Measurements from ENCODE around the gene CCDC15. TPM values are rescaled to one million over a fixed set of nuclear protein-coding genes. Genes with fewer than 3 reads are reported as not detected.

The CCDC15 gene, protein sequence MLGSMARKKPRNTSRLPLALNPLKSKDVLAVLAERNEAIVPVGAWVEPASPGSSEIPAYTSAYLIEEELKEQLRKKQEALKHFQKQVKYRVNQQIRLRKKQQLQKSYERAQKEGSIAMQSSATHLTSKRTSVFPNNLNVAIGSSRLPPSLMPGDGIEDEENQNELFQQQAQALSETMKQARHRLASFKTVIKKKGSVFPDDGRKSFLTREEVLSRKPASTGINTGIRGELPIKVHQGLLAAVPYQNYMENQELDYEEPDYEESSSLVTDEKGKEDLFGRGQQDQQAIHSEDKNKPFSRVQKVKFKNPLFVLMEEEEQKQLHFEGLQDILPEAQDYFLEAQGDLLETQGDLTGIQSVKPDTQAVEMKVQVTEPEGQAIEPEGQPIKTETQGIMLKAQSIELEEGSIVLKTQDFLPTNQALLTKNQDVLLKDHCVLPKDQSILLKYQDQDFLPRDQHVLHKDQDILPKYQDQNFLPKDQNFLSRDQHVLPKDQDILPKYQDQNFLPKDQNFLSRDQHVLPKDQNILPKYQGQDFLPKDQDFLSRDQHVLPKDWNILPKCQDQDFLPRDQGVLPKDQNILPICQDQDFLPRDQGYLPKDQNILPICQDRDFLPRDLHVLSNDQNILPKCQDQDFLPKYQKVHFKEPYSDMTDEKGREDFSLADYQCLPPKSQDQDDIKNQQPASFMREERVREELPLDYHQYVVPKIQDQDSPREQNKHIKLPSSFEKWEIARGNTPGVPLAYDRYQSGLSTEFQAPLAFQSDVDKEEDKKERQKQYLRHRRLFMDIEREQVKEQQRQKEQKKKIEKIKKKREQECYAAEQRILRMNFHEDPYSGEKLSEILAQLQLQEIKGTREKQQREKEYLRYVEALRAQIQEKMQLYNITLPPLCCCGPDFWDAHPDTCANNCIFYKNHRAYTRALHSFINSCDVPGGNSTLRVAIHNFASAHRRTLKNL
- 1 to 10 TPM in 1 of 2 donors, under 1 TPM in 1; 0.53 to 1.2 TPM for total RNA-seq
- long read RNA-seq, partial matches to known transcripts = 1 of 1 reads
- long read RNA-seq, other reads (novel, unspliced or antisense) = 0 of 1 reads

DNA sequence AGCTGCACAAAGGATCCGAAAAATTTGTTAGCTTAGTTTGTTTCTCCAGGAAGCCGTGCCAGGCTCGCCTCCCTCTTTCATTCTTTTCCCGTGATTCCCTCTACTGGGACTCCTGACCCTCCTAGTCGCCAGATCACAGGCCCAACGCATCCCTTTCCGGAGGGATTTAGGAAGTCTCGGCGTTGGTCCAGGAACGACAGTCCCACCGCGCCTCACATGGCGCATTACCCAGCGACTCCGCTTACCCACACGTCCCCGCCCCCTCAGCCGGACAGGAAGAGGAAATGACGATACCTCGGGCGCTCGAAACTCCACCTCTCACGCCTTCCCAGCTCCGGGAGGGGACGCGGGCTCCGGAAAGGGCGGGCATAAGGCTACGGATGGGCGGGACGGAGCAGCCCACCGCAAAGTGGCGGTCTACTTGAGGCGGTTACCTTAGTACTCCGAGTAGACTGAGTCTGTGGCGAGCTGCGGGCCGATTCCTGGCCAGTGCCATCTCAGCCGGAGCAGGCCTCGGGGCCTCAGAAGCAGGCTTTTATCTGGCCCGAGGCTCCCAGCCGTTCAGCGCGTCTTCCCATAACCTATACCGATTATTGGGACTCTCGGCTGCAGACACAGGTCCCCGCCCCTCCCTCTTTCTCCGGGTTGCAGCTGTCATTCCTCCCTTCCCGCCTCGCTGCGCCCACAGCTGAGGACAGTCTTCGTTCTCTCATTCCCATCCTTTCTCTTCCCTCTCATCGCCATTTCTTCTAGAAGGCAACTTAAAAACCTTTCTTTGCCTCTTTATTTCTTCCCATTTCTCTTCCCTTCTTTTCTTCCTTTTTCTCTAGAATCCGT lies at the start of gene CCDC15:
TSS of gene CCDC15 (plus strand) at position 450 of the 837 bp plus-strand sequence. CDS start 531 bp downstream, outside the sequence.
- ATAC-seq (peak; percentile 100), DNase-seq (peak; percentile 98)
- intact Hi-C loops (cut with DNase I, micrococcal nuclease) = no loop called here

DNA sequence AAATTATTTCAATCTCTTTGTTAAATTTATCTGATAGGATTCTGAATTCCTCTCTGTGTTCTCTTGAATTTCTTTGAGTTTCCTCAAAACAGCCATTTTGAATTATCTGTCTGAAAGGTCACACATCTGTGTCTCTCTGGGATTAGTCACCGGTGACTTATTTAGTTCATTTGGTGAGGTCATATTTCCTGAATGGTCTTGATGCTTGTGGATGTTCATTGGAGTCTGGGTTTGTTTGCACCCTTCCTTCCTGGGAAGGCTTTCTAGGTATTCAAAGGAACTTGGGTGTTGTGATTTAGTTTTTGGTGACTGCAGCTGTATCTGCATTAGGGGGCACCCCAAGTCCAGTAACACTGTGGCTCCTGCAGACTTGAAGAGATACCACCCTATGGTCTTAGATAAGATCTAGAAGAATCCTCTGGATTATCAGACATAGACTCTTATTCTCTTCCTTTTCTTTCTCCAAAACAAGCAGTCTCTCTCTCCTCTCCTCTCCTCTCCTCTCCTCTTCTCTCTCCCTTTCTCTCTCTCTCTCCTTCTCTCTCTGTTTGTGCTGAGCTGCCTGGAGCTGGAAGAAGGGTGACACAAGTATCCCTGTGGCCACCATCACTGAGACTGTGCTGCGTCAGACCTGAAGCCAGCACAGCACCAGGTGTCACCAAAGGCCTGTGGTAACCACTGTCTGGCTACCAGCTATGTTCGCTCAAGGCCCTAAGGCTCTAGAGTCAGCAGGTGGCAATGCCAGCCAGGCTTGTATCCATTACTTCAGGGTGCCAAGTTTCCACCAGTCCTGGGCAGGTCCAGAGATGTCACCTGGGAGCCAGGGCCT lies 38.2 kb upstream of the CCDC15 start:
- ATAC-seq (no peak), DNase-seq (no peak)
- intact Hi-C loops (cut with DNase I, micrococcal nuclease) = no loop called here

DNA sequence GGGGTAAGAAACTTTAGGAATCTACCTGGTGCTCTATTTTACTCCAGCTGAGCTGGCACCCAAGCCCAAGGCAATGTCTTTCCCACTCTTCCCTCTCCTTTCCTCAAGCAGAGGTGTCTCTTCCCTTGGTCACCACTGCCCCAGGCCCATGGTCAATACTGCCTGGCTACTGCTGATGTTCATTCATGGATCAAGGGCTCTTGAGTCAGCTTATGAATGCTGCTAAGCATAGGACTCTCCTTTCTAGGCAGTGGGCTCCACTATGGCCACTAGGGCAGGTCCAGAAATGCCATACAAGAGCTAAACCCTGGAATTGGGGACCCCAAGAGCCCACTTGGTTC lies 37.7 kb upstream of the CCDC15 start:
- intact Hi-C loops (cut with DNase I, micrococcal nuclease) = no loop called here
- ATAC-seq (no peak), DNase-seq (no peak)

DNA sequence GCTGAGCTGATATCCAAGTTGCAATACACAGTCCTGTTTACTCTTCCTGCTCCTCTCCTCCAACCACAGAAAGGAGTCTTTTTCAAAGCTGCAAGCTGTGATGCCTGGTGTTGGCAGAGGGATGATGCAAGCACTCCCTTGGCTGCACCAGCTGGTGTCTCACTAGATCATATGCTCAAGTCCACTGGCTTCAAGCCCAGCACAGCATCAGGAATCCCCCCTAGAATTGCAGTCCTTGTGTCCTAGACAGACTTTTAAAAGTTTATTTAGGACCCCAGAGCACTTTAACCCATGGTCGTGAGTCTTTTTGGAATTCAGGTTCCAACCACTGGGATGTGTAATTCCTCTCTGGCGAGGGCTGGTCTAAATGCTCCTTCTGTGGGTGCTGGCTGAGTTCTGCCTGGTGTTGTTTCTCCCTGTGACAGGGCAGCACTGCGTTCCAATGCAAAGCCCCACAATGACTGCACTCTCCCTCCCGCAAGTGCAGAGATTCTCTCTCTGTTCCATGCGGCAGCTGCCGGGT lies 36.8 kb upstream of the CCDC15 start:
- intact Hi-C loops (cut with DNase I, micrococcal nuclease) = no loop called here
- no peak for ATAC-seq
- no peak for DNase-seq

DNA sequence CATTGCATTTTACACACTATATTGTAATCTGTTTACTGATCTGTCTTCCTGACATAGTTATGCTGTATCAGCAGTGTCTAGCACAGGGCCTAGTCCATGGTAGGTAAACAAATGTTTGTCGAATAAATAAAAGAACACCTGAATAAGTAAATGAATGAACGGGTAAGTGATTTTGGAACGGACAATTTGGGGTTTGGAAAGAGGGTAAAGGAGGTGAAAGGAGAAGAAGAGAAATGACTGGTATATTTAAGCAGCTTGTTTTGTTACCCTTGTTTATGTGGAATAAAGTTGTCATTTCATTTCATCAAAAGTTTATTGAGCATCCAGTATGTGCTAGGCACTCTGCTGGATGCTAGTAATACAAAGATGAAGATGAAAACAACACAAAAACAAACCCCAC lies 35.1 kb upstream of the CCDC15 start, which contains the start of gene HEPN1:
TSS of gene HEPN1 (plus strand) at position 301 of the 400 bp plus-strand sequence.
- no peak for DNase-seq
- intact Hi-C loops (cut with DNase I, micrococcal nuclease) = no loop called here
- ATAC-seq = no peak

DNA sequence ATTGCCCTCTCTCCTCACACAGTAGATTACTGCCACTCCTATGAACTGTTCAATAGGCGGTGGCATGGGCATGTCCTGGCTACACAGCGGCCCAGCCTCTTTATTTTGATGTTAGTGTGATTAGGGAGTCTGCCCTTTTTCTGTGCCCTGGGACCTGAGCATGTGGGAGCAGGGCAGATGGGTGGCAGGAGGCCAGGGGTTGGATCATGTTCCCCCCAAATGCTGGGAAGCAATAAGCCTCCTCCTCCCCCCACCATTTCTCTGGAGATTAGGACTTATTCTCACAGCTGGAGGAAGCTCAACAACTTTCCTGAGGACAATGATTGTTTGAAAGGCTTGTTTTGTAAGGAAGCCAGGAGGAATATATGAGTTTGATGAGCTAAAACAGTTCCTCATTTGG lies 34.1 kb upstream of the CCDC15 start:
- ATAC-seq = no peak
- intact Hi-C loops (cut with DNase I, micrococcal nuclease) = no loop called here
- DNase-seq = no peak

DNA sequence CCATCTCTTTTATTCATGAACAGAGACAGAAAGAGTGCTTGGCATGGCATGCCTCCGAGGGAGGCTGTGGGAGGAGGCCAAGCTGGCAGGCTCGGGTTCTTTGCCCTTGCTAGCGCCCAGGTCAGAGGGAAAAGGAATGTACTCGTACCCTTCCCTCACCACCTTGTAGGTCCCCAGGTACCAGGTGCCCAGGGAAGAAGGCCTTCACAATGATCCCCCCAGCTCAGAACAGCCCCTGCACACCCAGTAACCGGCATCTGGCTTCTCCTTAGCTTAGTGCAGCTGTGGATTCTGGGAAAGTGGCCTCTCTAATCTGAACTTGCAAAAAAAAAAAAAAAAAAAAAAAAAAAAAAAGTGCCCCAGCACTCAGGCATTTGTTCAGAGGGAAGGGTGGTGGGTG lies 33.6 kb upstream of the CCDC15 start:
- DNase-seq (no peak), ATAC-seq (no peak)
- intact Hi-C loops (cut with DNase I, micrococcal nuclease) = no loop called here

DNA sequence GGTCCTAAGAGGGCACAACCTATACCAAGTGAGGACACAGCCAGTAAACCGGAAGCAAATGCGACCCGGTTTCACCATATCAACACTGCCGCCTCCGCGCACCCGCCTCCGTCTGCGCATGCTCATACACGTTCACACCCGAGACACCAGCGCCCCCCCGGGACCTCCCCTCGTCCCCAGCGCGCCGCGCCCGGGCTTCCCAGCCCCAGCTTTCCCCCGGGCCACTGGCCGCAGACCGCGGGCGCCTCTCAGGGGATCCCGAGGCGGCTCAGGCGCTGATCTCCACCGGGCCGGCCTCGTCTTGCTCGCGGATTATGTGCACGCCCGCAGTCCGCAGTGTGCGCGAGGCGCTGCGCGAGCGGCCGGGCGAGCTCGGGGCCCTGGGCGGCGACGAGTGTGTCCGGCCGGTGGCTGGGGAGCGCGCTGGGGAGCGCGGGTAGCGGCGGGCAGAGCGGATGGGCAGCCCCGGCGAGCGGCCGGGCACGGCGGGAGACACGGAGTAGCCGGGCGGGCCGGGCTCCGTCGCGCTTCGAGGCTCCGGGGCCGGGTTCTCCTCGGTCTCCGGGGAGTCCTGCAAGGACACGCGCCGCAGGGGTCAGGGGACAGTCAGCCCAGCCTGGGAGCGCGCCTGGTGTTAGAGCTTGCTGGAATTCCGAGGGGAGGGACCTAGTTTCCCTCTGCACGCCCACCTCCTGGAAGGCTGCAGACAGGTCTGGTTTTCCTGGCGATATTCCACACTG lies 33.0 kb upstream of the CCDC15 start:
- intact Hi-C loops (cut with DNase I, micrococcal nuclease) = no loop called here
- ATAC-seq (no peak), DNase-seq (peak; percentile 41 to 54)

DNA sequence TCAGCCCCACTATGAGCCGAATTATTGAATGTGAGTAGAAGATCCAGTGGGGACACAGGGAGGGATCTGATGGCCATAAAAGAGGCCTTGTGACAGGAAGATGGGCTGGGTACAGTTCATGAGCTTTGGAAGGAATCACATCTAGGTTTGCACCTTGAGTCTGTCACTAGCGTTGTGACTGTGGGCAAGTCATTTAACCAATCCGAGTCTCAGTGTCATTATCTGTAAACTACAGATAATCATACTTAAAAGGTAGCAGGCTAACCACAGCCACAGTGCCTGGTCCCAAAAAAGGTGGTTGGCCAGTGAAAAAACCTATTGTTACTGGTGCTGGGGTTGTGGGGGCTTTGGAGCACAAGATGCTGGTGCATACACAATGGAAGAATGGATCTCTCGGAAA lies 31.2 kb upstream of the CCDC15 start:
- ATAC-seq (no peak), DNase-seq (no peak)
- intact Hi-C loops (cut with DNase I, micrococcal nuclease) = no loop called here

DNA sequence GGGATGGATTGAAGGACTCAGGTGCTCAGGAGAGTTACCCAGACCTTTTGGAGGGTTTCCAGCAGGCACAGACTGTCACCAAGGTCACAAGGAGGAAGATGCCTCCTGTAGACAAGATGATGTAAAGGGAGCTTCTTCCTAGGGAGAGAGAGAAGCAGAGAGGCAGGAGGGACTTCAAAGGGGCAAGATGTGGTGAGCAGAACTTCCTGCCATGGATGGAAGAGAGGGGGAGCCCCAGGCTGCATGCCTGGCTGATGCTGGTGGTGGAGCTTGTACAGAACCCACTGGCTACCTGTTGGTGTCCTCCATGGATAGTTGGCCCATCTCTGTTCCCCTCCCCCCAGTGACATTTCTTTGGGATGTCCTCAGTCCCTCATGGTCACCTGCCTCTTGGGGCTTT lies 30.7 kb upstream of the CCDC15 start:
- intact Hi-C loops (cut with DNase I, micrococcal nuclease) = no loop called here

DNA sequence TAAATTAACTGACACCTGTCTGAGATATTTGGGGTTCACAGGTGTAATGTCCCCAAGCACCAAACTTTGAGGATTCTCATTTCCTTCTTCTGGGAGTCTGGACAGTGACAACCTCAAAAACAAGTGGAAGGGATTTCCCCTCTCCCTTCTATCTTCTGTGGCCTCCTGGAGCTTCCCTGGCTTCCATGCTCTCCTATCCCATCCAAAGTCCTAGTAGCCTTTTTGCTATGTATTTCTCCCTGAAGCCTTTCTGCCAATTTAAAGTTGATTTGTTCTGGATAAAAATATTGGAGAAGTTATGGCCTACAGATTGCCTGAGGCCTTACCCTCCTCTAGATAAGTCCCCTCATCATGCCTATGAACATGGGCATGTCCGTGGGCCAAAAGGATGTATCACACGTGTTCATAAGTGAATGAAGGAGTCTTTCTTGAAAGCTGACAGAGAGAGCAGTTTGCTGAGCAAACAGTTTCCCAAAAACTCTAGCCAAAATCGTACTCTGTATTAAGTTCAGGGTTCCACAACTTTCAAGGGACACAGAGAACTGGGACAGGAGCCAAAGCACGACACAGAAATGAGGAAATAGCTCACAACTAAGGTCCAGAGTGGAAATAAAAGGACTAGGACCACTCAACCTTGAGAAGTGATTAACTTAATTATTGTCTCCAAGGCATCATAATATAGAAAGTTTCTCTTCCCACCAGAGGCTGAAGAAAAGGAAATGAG lies 24.9 kb upstream of the CCDC15 start:
- ATAC-seq = no peak
- intact Hi-C loops (cut with DNase I, micrococcal nuclease) = no loop called here

More for the DNA sequence above, 30.7 kb upstream of the CCDC15 start:
- ATAC-seq (no peak), DNase-seq (no peak)

DNA sequence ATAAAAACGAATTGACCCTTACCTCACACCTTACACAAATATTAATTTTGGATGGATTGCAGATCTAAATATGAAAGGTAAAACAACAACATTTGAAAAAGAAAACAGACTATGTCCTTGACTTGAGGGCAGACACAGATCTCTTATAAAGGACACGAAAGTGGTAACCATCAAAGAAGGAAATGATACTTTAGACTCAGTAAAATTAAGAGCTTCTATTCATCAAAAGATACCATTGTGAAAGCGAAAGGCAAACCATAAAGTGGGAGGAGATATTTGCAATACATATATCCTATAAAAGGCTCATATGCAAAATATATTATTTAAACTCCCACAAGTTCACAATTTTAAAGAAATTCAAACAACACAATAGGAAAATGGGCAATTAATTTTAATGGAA lies 23.2 kb upstream of the CCDC15 start:
- ATAC-seq (no peak), DNase-seq (no peak)
- intact Hi-C loops (cut with DNase I, micrococcal nuclease) = no loop called here

More for the DNA sequence above, 24.9 kb upstream of the CCDC15 start:
- no peak for DNase-seq

DNA sequence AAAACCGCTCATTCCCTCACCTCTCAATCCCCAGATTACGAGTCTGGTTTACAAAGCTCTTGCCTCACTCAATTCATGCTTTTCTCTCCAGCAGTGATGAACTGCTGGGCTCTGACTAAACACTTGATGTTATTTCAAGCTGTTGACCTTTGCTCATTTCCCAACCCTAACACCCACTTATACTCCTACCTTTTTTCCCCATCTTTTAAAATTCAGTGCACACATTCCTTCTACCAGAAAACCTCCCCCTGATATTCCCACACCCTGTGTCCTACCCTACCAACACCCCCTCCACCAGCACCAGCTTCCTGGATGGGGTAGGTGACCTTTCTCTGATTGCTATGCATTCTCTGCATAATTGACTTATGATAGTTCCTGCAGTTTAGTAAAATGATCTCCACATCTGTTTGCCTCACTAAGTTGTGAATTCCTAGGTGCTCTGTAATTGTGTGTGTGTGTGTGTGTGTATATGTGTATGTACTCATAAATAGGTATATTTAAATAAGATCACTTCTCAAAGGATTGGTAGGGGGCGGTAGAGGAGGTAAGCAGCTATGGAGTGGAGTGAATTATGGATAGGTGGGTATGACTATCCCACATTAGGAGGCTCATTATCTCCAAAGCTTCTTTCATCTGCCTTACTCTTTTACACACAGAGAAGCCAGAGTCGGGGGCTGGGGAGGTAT lies 19.0 kb upstream of the CCDC15 start:
- DNase-seq (no peak), ATAC-seq (no peak)
- intact Hi-C loops (cut with DNase I, micrococcal nuclease) = no loop called here

DNA sequence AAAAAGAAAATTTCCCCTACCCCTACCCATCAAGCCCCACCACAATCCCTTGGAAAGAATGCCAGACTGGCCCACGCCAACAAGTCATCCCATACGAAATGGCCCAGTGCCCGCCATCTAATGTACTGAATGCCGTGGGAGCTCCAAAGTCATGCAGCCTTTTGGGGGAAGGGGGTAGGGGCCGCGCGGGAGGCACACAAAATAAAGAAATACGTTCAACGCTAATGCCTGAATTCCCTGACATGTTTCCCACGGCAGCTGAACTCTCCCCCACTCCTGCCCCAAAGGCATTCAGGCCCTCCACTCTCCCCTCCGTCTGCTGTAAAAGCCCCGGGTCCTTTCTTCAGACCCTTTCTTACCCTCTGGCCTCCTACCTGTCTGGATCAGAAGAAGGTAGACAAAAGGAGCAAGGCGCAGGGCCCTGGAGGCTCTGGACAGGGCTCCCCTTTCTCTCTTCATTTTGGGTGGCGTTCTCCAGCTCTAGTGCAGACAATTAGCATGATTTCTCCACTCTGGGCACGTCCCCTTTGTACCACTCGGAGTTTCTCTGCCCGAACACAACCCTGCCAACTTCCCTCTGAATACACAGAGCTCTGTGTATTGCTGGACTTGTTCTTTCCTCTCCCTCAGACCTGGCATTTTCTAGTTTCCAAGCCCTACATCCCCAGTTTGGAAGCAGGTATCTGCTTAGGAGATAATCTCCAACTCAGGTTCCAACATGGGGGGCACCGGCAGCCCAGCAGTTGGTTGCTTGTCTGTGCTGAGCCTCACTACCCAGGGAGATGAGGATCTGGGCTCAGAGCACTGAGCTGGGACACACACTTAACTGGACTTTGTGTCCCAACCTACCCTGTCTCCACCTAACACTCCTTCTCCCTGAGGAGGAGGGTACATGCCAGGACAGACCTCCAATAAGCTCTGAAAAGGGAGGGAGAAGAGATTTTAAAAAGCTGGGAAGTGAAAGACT lies 18.2 kb upstream of the CCDC15 start, which contains the start of gene HEPACAM:
TSS of gene HEPACAM (minus strand) at position 500 of the 967 bp plus-strand sequence. CDS start at position 459, 41 bp downstream.
- intact Hi-C loops (cut with DNase I, micrococcal nuclease) = no loop called here
- ATAC-seq (no peak), DNase-seq (no peak)
